Kidney epithelial cell (primary cell): ENCODE data around the gene IGF2R. TPM values are rescaled to one million over a fixed set of nuclear protein-coding genes. Genes with fewer than 3 reads are reported as not detected.
"Not testable (repeated sequence)": the region's sequence is repeated elsewhere in the genome, so short reads cannot be mapped to it uniquely, and the experiment has no call there.

Source experiments
- DNase-seq: peaks from one replicate; pipeline ENCODE4 v3.0.0-alpha.2; 2010; ENCODE audit warnings: low read depth
- H3K27me3 ChIP-seq: 2 replicates; pipeline ENCODE4 v1.6.0; 2011; ENCODE audit warnings: low read length; ENCODE audit not compliant: control insufficient read depth, insufficient read depth
- H3K36me3 ChIP-seq: 2 replicates; pipeline ENCODE4 v1.5.1; 2011; ENCODE audit warnings: low read length; ENCODE audit not compliant: control insufficient read depth, insufficient read depth
- H3K4me3 ChIP-seq: 2 replicates; pipeline ENCODE4 v1.5.1; 2011; ENCODE audit warnings: low read depth, mild to moderate bottlenecking, control low read depth, low read length
- total RNA-seq: library from RNA; depleted of rRNA; stranded (reverse); fragments of >200 nt; gene quantifications from 2 replicates; pipeline ENCODE4 v1.2.3, GENCODE V29; 2015
- TF ChIP-seq, protein P1 (sequence below): IDR thresholded peaks from 2 replicates; pipeline ENCODE4 v1.5.1; 2011; ENCODE audit warnings: mild to moderate bottlenecking, moderate library complexity, low read length, control low read depth, inconsistent platforms; ENCODE audit not compliant: insufficient read depth, poor library complexity, severe bottlenecking

Gene IGF2R
- total RNA-seq, 1 donor from 2014 or later, result 251 TPM

DNA sequence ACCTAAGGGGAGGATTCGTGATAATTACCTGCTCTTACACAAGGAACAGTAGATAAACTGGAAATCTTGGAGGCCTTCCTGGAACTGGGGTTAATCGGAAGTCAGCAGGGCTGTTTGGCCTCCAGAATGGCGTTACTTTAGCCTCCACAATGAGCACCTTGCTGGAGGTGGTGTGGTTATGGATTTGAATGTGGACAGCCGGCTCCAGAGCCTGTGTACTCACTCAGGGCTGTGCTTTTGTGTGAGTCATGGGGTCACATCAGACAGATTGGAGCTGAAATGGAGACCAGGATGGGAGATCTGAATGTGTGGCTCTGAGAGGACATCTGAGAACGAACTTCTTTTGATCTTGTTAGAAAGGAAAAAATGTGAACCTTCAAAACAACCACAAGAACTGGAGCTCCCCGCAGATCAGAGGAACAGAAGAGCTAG is 30.4 kb downstream of the IGF2R start:
- TF ChIP-seq, protein P1, sequence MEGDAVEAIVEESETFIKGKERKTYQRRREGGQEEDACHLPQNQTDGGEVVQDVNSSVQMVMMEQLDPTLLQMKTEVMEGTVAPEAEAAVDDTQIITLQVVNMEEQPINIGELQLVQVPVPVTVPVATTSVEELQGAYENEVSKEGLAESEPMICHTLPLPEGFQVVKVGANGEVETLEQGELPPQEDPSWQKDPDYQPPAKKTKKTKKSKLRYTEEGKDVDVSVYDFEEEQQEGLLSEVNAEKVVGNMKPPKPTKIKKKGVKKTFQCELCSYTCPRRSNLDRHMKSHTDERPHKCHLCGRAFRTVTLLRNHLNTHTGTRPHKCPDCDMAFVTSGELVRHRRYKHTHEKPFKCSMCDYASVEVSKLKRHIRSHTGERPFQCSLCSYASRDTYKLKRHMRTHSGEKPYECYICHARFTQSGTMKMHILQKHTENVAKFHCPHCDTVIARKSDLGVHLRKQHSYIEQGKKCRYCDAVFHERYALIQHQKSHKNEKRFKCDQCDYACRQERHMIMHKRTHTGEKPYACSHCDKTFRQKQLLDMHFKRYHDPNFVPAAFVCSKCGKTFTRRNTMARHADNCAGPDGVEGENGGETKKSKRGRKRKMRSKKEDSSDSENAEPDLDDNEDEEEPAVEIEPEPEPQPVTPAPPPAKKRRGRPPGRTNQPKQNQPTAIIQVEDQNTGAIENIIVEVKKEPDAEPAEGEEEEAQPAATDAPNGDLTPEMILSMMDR, result no peak
- Histone ChIP-seq H3K27me3 (no peaks in the 10 kb centered on the region), H3K4me3 (no peak overlapping the region), H3K36me3 (no peaks in the 10 kb centered on the region)
- DNase-seq, result no peak

DNA sequence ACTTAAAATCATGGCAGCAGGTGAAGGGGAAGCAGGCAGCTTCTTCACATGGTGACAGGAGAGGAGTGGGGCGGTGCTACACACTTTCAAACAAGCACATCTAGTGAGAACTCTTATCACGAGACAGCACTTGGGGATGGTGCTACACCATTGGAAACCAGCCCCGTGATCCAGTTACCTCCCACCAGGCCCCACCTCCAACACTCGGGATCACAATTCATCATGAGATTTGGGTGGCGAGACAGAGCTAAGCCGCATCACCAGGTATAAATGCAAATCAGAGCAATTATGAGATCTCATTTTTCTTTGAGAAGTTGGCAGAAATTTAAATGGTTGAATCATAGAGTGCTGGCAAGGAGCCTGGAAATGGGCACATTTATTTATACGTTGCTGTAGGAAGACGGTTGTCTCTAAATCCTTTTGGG is 31.4 kb downstream of the IGF2R start:
- TF ChIP-seq, protein P1, result no peak
- Histone ChIP-seq H3K36me3 (no peaks in the 10 kb centered on the region), H3K4me3 (no peak overlapping the region), H3K27me3 (no peaks in the 10 kb centered on the region)
- no peak for DNase-seq

DNA sequence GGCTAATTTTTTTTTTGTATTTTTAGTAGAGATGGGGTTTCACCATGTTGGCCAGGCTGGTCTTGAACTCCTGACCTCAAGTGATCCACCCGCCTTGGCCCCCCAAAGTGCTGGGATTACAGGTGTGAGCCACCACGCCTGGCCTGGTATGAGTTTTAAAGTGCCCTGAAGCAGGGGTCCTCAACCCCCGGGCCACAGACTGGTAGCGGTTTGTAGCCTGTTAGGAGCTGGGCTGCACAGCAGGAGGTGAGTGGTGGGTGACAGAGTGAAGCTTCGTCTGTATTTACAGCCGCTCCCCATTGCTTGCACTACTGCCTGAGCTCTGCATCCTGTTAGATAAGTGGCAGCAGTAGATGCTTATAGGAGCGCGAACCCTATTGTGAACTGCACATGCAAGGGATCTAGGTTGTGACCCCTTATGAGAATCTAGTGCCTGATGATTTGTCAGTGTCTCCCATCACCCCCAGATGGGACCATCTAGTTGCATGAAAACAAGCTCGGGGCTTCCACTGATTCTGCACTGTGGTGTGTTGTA is 32.1 kb downstream of the IGF2R start:
- not testable (repeated sequence) for DNase-seq, H3K4me3 ChIP-seq, H3K27me3 ChIP-seq, H3K36me3 ChIP-seq

DNA sequence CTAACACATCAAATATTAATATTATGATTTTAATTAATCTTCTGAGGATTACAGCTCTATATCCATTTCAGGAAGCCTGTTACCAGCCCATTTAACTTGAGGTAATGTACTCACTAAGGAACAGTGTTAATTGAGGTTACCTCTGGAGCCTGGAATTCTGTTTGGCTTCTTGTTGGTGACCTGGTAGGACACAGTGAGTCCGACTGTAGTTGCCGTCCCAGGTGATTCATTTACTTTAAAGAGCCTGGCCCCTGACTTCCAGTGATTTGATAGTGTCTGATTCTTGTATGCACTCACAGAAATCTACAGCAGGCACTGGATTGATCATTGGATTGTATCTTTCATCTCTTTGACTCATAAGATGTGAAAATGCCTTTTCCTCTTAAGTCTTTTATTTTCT is 34.0 kb downstream of the IGF2R start:
- TF ChIP-seq, protein P1, result no peak
- no peaks in the 10 kb centered on the region for H3K36me3 ChIP-seq
- H3K27me3 ChIP-seq, result no peaks in the 10 kb centered on the region
- H3K4me3 ChIP-seq, result no peak overlapping the region
- DNase-seq, result no peak

DNA sequence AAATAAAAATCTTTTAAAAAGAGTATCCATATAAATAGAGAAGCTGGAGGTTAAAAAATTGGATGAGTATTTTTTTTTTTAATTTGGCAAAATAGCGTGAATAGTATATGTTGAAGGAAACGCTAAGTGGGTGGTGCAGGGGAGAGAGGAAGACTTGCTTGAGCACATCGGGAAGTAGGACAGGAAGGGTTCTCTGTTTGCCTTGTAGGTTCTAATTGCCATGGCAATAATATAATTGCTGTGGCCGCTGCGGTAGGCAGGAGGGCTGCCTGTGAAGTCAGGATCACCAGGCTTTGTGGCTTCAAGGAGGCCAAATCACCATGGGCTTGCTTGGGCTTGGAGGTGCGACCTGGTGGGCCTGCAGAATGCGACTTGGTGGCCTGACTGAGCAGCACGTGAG is 35.1 kb downstream of the IGF2R start:
- Histone ChIP-seq H3K27me3 (no peaks in the 10 kb centered on the region), H3K36me3 (no peaks in the 10 kb centered on the region), H3K4me3 (no peak overlapping the region)
- TF ChIP-seq, protein P1, result no peak
- DNase-seq, result no peak

DNA sequence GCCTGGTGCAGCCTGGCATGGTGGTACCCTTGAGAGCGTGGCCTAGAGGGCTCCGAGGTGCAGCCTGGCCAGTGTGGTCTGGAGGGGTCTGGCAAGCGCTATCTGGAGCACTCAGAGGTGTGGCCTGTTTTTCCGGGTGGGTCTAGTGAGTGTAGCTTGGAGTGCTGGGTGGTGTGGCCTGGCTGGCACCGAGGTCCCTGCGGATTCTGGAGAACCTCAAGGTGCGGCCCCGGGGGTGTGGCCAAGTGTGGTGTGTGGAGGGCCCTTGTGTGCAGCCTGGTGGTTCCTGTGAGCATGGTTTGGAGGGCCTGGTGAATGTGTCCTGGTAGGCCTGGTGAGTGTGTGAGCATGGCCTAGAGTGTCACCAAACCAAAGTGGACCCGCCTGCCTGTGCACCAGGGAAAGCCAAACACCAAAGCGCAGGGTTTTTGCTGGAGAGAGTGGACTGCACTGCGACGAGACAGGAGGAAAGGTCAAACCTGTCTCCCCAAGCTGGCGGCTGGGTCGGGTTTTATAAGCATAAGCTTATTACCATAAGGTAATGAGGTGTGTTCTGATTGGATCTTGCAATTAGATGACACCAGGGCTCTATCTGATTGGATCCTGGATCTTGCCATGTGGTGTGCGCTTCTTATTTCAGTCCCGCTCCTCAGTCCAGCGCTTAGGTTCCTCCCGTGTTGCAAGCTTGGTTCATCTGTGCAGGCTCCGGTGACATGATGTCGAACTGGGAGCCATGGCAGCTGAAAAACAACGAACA is 35.7 kb downstream of the IGF2R start:
- H3K27me3 ChIP-seq, result no peaks in the 10 kb centered on the region
- no peaks in the 10 kb centered on the region for H3K36me3 ChIP-seq
- TF ChIP-seq, protein P1, result no peak
- no peak overlapping the region for H3K4me3 ChIP-seq
- no peak for DNase-seq
